HCT116 (cell line): ENCODE measurements around the gene MAPK8IP3. TPM values are rescaled to one million over a fixed set of nuclear protein-coding genes. Genes with fewer than 3 reads are reported as not detected.

Experiments
- ATAC-seq: fragments of 200-7000 bp; cut with Tn5 transposase; 2 replicates; pipeline ENCODE4 v1.9.1; 2020; ENCODE audit warnings: mild to moderate bottlenecking, moderate library complexity
- BruUV-seq: library from RNA; stranded (reverse); fragments of 400-500 nt; replicated peaks from 2 replicates; lab custom pipeline; 2021; lab: Mats Ljungman, UMichigan
- CTCF ChIA-PET: fragments of 300-600 bp; sonication (Branson Sonifier 250); formaldehyde crosslinking; loops from one replicate; lab custom pipeline; 2021; ENCODE audit warnings: antibody characterized with exemption; lab: Charles Lee
- POLR2A ChIA-PET: fragments of 300-600, 350-600 bp; sonication (Branson Sonifier 250); formaldehyde crosslinking; loops from one replicate; lab custom pipeline; 2021; ENCODE audit warnings: antibody characterized with exemption; lab: Charles Lee
- RAD21 ChIA-PET, 2 experiments: fragments of 300-600 bp; sonication (Branson Sonifier 250); formaldehyde crosslinking; loops; one replicate each; lab custom pipeline; 2023; ENCODE audit warnings: low total read pairs in 2 of 2; ENCODE audit not compliant: uncharacterized antibody in 2 of 2, unreplicated experiment in 2 of 2, low non-redundant PET in 1 of 2; lab: Charles Lee
- DNase-seq: peaks from one replicate; pipeline ENCODE4 v3.0.0-alpha.2; 2010; ENCODE audit warnings: low read depth, low spot score
- H2AFZ ChIP-seq: fragments of 200-600 bp; shearing (Covaris generic), sonication (generic); 2 replicates; pipeline ENCODE4 v1.6.1; 2017; ENCODE audit warnings: low read depth, mixed run types, mixed read lengths, antibody characterized with exemption, low read length; ENCODE audit not compliant: poor library complexity, severe bottlenecking
- H3K27ac ChIP-seq: 2 replicates; pipeline ENCODE4 v1.5.1; 2012; ENCODE audit warnings: low read depth, low read length
- H3K27me3 ChIP-seq: fragments of 200-600 bp; sonication (generic); 2 replicates; pipeline ENCODE4 v1.6.1; 2016; ENCODE audit warnings: mixed run types, low read length, mixed read lengths; ENCODE audit not compliant: insufficient read depth
- H3K36me3 ChIP-seq, 2 experiments: fragments of 200-500 bp in 1 of 2; fragments of 200-600 bp in 1 of 2; sonication (Bioruptor generic) in 1 of 2; sonication (generic) in 1 of 2; 2 replicates each; pipeline versions ENCODE4 v1.5.1 to v1.6.1; 2014 to 2016; ENCODE audit warnings: low read length in 2 of 2, inconsistent platforms in 1 of 2, mixed read lengths in 1 of 2, mixed run types in 1 of 2; ENCODE audit not compliant: insufficient read depth in 2 of 2, control insufficient read depth in 1 of 2
- H3K4me1 ChIP-seq, 2 experiments: fragments of 200-600 bp in 1 of 2; sonication (generic) in 1 of 2; 2 replicates each; pipeline versions ENCODE4 v1.5.1 to v1.6.1; 2012 to 2017; ENCODE audit warnings: low read length in 2 of 2, inconsistent platforms in 1 of 2, mild to moderate bottlenecking in 1 of 2, mixed read lengths in 1 of 2, mixed run types in 1 of 2, moderate library complexity in 1 of 2; ENCODE audit not compliant: insufficient read depth in 2 of 2, control insufficient read depth in 1 of 2
- H3K4me2 ChIP-seq: fragments of 200-600 bp; sonication (generic); 2 replicates; pipeline ENCODE4 v1.6.1; 2017; ENCODE audit warnings: mixed run types, low read length, mixed read lengths
- H3K4me3 ChIP-seq, 2 experiments: fragments of 200-600 bp in 1 of 2; sonication (generic) in 1 of 2; replicated peaks in 1 of 2; 2 replicates each; pipeline ENCODE4 v1.5.1; 2011 to 2016; ENCODE audit warnings: low read length in 2 of 2, control low read depth in 1 of 2, low read depth in 1 of 2, mild to moderate bottlenecking in 1 of 2, mixed read lengths in 1 of 2, mixed run types in 1 of 2
- H3K79me2 ChIP-seq: fragments of 200-600 bp; sonication (generic); 2 replicates; pipeline ENCODE4 v1.6.1; 2017; ENCODE audit warnings: mild to moderate bottlenecking, mixed run types, low read length, moderate library complexity, mixed read lengths; ENCODE audit not compliant: insufficient read depth
- H3K9ac ChIP-seq: fragments of 200-600 bp; sonication (generic); 2 replicates; pipeline ENCODE4 v1.6.1; 2016; ENCODE audit warnings: low read length, mixed read lengths
- H3K9me2 ChIP-seq: fragments of 200-600 bp; sonication (generic), shearing (Covaris generic); 2 replicates; pipeline ENCODE4 v1.6.1; 2017; ENCODE audit warnings: mixed run types, mild to moderate bottlenecking, moderate library complexity; ENCODE audit not compliant: insufficient read depth
- H3K9me3 ChIP-seq, 2 experiments: fragments of 200-500 bp in 1 of 2; fragments of 200-600 bp in 1 of 2; sonication (Bioruptor generic) in 1 of 2; sonication (generic) in 1 of 2; 2 replicates each; pipeline ENCODE4 v1.6.1; 2014 to 2017; ENCODE audit warnings: low read length in 2 of 2, mixed read lengths in 2 of 2, inconsistent platforms in 1 of 2, low read depth in 1 of 2, mild to moderate bottlenecking in 1 of 2, mixed run types in 1 of 2, moderate library complexity in 1 of 2; ENCODE audit not compliant: control insufficient read depth in 1 of 2, insufficient read depth in 1 of 2
- H4K20me1 ChIP-seq: fragments of 200-600 bp; sonication (generic), shearing (Covaris generic); 2 replicates; pipeline ENCODE4 v1.6.1; 2017; ENCODE audit warnings: mixed run types, mild to moderate bottlenecking, moderate library complexity; ENCODE audit not compliant: insufficient read depth
- CBX3 ChIP-seq: IDR thresholded peaks from 2 replicates; pipeline ENCODE4 v1.6.1; 2012; ENCODE audit warnings: low read depth
- CEBPB ChIP-seq: IDR thresholded peaks from 2 replicates; pipeline ENCODE4 v1.6.1; 2012; ENCODE audit warnings: low read depth
- EGR1 ChIP-seq: IDR thresholded peaks from 2 replicates; pipeline ENCODE4 v1.6.1; 2012; ENCODE audit warnings: low read depth
- EZH2 ChIP-seq: fragments of 200-600 bp; sonication (generic); IDR thresholded peaks from 2 replicates; pipeline ENCODE4 v1.6.1; 2017; ENCODE audit warnings: antibody characterized with exemption, mixed run types
- FOSL1 ChIP-seq: IDR thresholded peaks from 2 replicates; pipeline ENCODE4 v1.6.1; 2012; ENCODE audit warnings: low read depth
- JUND ChIP-seq: IDR thresholded peaks from 2 replicates; pipeline ENCODE4 v1.6.1; 2012
- POLR2A ChIP-seq: IDR thresholded peaks from 2 replicates; pipeline ENCODE4 v1.7.0; 2011; ENCODE audit warnings: borderline replicate concordance; ENCODE audit not compliant: insufficient read depth, insufficient read length; ENCODE audit errors: extremely low read depth
- TCF7L2 ChIP-seq: IDR thresholded peaks from 2 replicates; pipeline ENCODE4 v1.7.0; 2011; ENCODE audit warnings: borderline replicate concordance, inconsistent platforms; ENCODE audit not compliant: insufficient read depth, insufficient read length; ENCODE audit errors: extremely low read depth
- intact Hi-C: fragments of 100-400 bp; cut with micrococcal nuclease; formaldehyde crosslinking; loops from 2 replicates; pipeline ENCODE4 v1.10.0; 2022
- total RNA-seq: library from RNA; stranded (reverse); gene quantifications from one replicate; pipeline ENCODE4 v1.2.1, GENCODE V29; 2021; ENCODE audit not compliant: unreplicated experiment
- TF ChIP-seq, protein P1 (sequence below): IDR thresholded peaks from 2 replicates; pipeline ENCODE4 v1.6.1; 2012; ENCODE audit warnings: low read depth
- TF ChIP-seq, protein P2 (sequence below): IDR thresholded peaks from 2 replicates; pipeline ENCODE4 v1.6.1; 2011; ENCODE audit warnings: mild to moderate bottlenecking, low read length, moderate library complexity; ENCODE audit not compliant: insufficient replicate concordance; ENCODE audit errors: extremely low read depth
- TF ChIP-seq, protein P3 (sequence below): IDR thresholded peaks from 2 replicates; pipeline ENCODE4 v1.6.1; 2012

Gene MAPK8IP3
- total RNA-seq, 1 experiment from 2014 or later, result 75.3 TPM

DNA sequence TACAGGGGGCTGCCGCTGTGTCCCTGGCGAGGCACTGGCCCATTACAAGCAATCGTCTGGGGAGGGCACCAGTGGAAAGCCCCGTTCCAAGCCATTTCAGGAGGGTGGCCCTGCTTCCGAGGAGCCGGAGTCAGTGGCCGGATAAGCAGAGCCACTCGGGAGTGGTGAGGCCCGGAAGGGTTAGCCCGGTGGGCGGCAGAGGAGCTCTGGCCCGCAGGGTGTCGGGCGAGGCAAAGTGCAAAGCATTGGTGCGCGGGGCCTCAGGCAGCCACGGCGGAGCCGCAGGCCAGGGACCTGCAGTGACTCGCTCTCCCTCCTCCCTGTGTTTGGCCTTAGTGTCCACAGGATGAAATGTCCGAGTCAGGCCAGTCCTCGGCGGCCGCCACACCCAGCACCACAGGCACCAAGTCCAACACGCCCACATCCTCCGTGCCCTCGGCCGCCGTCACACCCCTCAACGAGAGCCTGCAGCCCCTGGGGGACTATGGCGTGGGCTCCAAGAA is 40.7 kb downstream of the MAPK8IP3 start:
- Histone ChIP-seq H4K20me1 (no peaks in the 10 kb centered on the region), H3K4me1 (no peaks in the 10 kb centered on the region), H3K4me3 (no peak overlapping the region), H3K36me3 (peaks cover 10 to 14% of the 10 kb centered on the region in 2 experiments; a peak in 3 of 4 replicates), H3K79me2 (no peaks in the 10 kb centered on the region), H3K9me3 (no peaks in the 10 kb centered on the region), H3K9ac (no peak overlapping the region), H2AFZ (no peak overlapping the region), H3K27me3 (no peaks in the 10 kb centered on the region), H3K27ac (no peak overlapping the region), H3K9me2 (no peaks in the 10 kb centered on the region), H3K4me2 (no peak overlapping the region)
- TF ChIP-seq FOSL1, result no peak
- TF ChIP-seq CBX3, result no peak
- TF ChIP-seq, protein P1, sequence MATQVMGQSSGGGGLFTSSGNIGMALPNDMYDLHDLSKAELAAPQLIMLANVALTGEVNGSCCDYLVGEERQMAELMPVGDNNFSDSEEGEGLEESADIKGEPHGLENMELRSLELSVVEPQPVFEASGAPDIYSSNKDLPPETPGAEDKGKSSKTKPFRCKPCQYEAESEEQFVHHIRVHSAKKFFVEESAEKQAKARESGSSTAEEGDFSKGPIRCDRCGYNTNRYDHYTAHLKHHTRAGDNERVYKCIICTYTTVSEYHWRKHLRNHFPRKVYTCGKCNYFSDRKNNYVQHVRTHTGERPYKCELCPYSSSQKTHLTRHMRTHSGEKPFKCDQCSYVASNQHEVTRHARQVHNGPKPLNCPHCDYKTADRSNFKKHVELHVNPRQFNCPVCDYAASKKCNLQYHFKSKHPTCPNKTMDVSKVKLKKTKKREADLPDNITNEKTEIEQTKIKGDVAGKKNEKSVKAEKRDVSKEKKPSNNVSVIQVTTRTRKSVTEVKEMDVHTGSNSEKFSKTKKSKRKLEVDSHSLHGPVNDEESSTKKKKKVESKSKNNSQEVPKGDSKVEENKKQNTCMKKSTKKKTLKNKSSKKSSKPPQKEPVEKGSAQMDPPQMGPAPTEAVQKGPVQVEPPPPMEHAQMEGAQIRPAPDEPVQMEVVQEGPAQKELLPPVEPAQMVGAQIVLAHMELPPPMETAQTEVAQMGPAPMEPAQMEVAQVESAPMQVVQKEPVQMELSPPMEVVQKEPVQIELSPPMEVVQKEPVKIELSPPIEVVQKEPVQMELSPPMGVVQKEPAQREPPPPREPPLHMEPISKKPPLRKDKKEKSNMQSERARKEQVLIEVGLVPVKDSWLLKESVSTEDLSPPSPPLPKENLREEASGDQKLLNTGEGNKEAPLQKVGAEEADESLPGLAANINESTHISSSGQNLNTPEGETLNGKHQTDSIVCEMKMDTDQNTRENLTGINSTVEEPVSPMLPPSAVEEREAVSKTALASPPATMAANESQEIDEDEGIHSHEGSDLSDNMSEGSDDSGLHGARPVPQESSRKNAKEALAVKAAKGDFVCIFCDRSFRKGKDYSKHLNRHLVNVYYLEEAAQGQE, result no peak
- no peak for TF ChIP-seq EGR1
- TF ChIP-seq CEBPB, result no peak
- TF ChIP-seq EZH2, result no peak
- TF ChIP-seq, protein P2, sequence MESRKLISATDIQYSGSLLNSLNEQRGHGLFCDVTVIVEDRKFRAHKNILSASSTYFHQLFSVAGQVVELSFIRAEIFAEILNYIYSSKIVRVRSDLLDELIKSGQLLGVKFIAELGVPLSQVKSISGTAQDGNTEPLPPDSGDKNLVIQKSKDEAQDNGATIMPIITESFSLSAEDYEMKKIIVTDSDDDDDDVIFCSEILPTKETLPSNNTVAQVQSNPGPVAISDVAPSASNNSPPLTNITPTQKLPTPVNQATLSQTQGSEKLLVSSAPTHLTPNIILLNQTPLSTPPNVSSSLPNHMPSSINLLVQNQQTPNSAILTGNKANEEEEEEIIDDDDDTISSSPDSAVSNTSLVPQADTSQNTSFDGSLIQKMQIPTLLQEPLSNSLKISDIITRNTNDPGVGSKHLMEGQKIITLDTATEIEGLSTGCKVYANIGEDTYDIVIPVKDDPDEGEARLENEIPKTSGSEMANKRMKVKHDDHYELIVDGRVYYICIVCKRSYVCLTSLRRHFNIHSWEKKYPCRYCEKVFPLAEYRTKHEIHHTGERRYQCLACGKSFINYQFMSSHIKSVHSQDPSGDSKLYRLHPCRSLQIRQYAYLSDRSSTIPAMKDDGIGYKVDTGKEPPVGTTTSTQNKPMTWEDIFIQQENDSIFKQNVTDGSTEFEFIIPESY, result no peak
- no peak for TF ChIP-seq POLR2A
- TF ChIP-seq, protein P3, sequence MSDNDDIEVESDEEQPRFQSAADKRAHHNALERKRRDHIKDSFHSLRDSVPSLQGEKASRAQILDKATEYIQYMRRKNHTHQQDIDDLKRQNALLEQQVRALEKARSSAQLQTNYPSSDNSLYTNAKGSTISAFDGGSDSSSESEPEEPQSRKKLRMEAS, result no peak
- no peak for TF ChIP-seq JUND
- TF ChIP-seq TCF7L2, result no peak
- ChIA-PET CTCF (no interaction called here), RAD21 (no interaction called here), POLR2A (no interaction called here)
- intact Hi-C loops, result no loop called here
- no TSS peak for BruUV-seq
- DNase-seq, result no peak
- ATAC-seq, result no peak
